GM18526 (cell line): Measurements from ENCODE around the gene RPL22.

Source experiments
- POLR2A ChIP-seq: IDR thresholded peaks from 3 replicates; pipeline ENCODE4 v1.6.1; 2011; ENCODE audit not compliant: insufficient read length; ENCODE audit errors: extremely low read depth

The RPL22 gene

GRCh38 chr1:6239950-6240768, 40.8 kb upstream of the RPL22 start:
- TF ChIP-seq POLR2A = no peak

DNA sequence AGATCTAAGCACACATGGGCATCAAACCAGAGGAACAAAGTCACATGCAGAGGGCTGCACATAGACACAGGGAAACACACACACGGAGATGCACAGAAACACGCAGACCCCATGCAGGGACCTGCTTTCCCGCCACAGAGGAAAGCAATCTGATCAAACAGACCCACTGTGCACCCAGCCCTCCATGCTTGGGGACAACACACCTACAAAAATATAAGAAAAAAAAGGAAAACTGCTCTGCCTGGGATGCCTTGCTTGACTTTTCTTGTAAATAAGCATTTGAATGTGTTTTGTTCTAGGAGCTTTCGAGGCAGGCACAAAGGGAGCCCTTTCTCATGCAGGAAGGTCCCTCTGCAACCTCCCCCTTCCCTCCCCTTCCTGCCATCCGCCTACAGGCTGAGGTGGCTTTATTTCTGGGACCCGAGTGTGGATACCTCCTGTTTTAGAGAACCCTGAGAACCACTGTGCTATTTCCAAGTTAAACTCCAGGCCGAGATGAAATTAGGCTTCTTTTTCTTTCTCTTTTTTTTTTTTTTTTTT, 39.9 kb upstream of the RPL22 start:
- no peak for TF ChIP-seq POLR2A

GRCh38 chr1:6237093-6237492, 37.7 kb upstream of the RPL22 start:
- no peak for TF ChIP-seq POLR2A

GRCh38 chr1:6235296-6235677, 35.9 kb upstream of the RPL22 start:
- TF ChIP-seq POLR2A = no peak

GRCh38 chr1:6234502-6235295, 35.3 kb upstream of the RPL22 start:
- no peak for TF ChIP-seq POLR2A

DNA sequence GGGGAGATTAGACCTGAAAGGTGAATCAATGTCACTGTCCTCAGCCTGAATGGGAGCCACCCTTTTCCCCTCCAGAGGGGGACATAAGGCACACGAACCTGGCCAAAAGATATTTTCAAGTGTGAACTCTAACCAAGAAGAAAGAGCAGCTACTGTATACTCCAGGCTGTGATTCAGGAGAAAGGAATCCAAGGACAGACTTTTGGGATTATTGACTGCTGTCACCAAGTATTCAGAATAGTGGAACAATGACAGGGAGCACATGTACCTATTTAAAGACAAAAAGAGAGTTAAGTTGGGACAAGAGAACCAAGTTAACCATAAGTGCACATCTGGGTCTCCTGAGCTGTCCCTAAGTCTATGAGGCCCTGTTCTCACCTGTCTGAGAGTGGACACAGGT, 34.0 kb upstream of the RPL22 start:
- no peak for TF ChIP-seq POLR2A

DNA sequence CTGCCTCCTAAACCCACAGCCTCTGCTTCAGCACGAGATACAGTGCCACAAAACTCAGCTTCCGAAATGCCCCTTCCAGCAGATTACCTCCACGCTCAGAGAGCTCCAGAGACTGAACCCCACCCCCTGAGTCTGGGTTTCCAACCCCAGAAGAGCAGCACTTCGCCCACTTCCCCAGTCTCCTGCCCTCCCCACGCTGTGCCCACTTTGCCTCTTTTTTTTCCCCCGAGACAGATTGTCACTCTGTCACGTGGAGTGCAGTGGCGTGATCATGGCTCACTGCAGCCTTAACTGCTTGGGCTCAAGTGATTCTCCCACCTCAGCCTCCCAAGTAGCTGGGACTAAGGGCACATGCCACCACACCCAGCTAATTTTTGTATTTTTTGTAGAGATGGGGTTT, 26.3 kb upstream of the RPL22 start:
- no peak for TF ChIP-seq POLR2A

DNA sequence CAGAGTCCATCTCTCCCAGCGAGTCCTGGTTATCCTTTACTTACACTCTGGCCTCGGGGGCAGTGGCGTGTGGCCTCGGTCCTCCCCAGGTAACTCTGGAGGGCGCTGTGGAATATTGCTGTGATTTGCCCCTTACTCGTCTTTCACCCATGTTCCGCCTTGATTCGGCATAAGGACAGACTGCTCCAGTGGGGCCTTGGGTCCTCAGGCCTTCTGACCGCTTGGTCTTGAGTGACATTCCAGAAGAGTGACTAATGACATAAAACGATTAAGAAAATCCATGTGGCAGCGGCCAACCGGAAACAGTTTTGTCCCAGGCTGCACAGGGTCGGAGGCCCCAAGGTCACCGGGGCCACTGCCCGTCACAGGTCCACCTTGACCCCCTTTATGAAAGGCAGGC, 25.3 kb upstream of the RPL22 start:
- TF ChIP-seq POLR2A = no peak

GRCh38 chr1:6223617-6224016, 24.2 kb upstream of the RPL22 start:
- no peak for TF ChIP-seq POLR2A

DNA sequence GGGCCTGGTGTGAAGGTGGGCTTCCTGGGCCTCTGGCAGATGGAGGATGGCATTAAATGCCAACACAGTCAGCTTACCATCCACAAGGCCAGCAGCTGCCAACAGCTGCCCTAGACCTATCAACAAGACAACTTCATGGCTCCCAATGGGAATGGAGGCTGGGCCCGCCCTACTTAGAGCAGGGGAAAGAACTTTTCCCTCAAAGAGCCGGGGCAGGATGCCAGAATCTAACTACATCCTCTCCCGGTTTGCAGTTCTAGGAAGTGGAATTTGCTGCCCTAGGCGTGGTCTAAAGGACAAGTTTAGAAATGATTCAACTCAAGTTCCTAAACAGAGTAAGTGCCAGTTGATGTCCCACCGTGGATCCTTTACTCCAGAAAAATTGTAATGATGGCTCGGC, 23.2 kb upstream of the RPL22 start:
- TF ChIP-seq POLR2A = no peak

- TF ChIP-seq POLR2A = no peak
Observed at GRCh38 chr1:6221210-6221784, 21.9 kb upstream of the RPL22 start.

DNA sequence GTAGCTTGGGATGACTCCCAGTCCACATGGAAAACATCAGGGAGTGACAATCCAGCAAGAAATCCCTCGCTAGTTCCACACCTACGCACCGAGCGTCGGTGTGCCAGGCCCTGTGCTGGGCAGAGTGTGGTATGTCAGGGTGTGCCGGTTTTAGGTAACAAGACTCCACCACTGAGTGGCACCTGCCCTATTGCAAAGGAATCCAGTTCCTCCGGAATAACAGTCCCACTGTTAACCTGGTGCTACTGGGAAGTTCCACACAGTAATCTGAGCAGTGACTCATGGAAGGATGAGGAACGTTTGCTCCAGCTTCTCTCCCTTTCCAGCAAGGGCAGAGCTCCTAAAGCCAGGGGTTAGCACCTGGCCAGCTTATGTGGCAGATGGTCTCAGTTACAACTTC, 20.8 kb upstream of the RPL22 start:
- no peak for TF ChIP-seq POLR2A

- no peak for TF ChIP-seq POLR2A
Observed at GRCh38 chr1:6218375-6219164, 19.2 kb upstream of the RPL22 start.

DNA sequence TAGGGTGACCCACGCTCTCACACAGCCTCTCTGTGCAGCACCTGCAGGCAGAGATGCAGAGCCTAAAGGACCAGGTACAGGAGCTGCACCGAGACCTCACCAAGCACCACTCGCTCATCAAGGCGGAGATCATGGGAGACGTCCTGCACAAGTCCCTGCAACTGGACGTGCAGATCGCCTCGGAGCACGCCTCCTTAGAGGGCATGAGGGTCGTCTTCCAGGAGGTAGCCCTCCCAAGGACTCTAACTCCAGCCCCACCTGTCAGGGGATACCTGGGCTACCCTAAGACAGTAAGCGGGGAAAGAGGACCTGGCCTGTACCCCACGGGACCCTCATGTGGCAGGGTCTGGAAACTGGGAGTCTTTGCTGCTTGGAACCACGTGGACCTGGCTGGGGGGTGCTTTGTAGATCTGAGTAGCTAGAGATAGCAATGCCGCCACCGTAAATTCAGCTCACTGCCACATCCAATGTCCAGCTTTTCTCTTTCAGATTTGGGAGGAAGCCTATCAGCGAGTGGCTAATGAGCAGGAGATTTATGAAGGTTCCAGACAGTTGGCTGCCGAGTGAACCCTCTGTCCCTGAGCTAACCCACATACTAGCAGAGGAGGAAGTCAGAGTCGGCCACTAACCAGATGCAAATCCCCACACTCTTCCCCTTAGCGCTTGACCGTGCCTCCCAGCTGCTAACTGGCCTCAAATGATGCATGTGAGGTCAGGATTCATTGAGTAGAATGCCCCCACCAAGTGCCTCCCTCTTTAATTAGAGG, 13.0 kb upstream of the RPL22 start:
- no peak for TF ChIP-seq POLR2A

DNA sequence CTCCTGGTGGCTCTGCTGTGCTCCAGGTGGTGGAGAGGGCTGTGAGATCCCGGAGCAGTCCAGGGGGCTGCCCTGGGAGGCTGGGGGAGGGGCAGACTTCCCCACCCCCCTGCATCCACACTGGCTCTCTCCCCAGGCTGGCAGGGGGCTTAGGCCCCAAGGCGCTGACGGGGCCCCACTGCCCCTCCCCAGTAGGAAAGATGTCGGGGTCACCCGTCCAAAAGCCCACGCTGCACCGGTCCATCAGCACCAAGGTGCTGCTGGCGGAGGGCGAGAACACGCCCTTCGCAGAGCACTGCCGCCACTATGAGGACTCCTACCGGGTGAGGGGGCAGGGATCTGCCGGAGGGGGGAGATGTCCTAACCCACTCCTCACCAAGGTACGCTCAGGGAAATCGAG, 12.3 kb upstream of the RPL22 start:
- no peak for TF ChIP-seq POLR2A
